ENCODE data around the gene CACNA1A. TPM values are rescaled to one million over a fixed set of nuclear protein-coding genes. Genes with fewer than 3 reads are reported as not detected.
"Not testable (repeated sequence)": the region's sequence is repeated elsewhere in the genome, so short reads cannot be mapped to it uniquely, and the experiment has no call there.

CACNA1A gene
- total and polyA plus RNA-seq, 3 experiments from 2014 or later, result 0.20 to 0.42 TPM; not detected in 1

- H3K4me3 ChIP-seq (ENCODE audit: low read length); H3K36me3 ChIP-seq (ENCODE audit: insufficient read depth, low read length); DNase-seq; H3K9me3 Mint-ChIP-seq; H3K27ac ChIP-seq (ENCODE audit: low read depth, low read length); H3K27me3 Mint-ChIP-seq; H3K4me3 Mint-ChIP-seq; H3K9me3 ChIP-seq (ENCODE audit: low read length); POLR2A ChIA-PET; H3K27me3 ChIP-seq (ENCODE audit: insufficient read depth, low read length, poor library complexity, severe bottlenecking); H3K36me3 Mint-ChIP-seq: not testable (repeated sequence)
- CTCF ChIA-PET, result interaction anchor here (1.0 to 5.4 kb wide), 3 partner anchors 16 to 28 kb away, joined by 3 to 37 read pairs (median 4); no protein-coding TSS in a partner anchor
- peak overlapping the region in 1 of 8 donors; percentile 57 for H3K27ac Mint-ChIP-seq
- H3K4me1 Mint-ChIP-seq, result peaks cover 19 to 46% (median 25%) of the 10 kb centered on the region in 3 donors
- peaks cover 35% of the 10 kb centered on the region for H3K4me1 ChIP-seq (ENCODE audit: insufficient read depth, low read length)
Measured at GRCh38 chr19:13178291-13178690, 328.0 kb downstream of the CACNA1A start.

GRCh38 chr19:13177584-13177983, 328.7 kb downstream of the CACNA1A start:
- peaks cover 26 to 53% (median 32%) of the 10 kb centered on the region in 3 donors for H3K4me1 Mint-ChIP-seq
- H3K9me3 Mint-ChIP-seq; H3K27me3 ChIP-seq (ENCODE audit: insufficient read depth, low read length, poor library complexity, severe bottlenecking); DNase-seq; H3K36me3 Mint-ChIP-seq; H3K4me3 Mint-ChIP-seq; H3K9me3 ChIP-seq (ENCODE audit: low read length); H3K27me3 Mint-ChIP-seq; H3K4me3 ChIP-seq (ENCODE audit: low read length); H3K27ac ChIP-seq (ENCODE audit: low read depth, low read length); H3K36me3 ChIP-seq (ENCODE audit: insufficient read depth, low read length); H3K27ac Mint-ChIP-seq: not testable (repeated sequence)
- ChIA-PET CTCF (interaction anchor here (1.0 to 5.4 kb wide), 2 partner anchors 17 to 22 kb away, joined by 4 to 37 read pairs; no protein-coding TSS in a partner anchor), POLR2A (interaction anchor here (0.7 kb wide), 1 partner anchor 14 kb away, joined by 5 read pairs; no protein-coding TSS in a partner anchor)
- peaks cover 42% of the 10 kb centered on the region for H3K4me1 ChIP-seq (ENCODE audit: insufficient read depth, low read length)

- CTCF ChIA-PET, result interaction anchor here (1.0 to 5.4 kb wide), 4 partner anchors 13 to 21 kb away, joined by 3 to 37 read pairs (median 4); no protein-coding TSS in a partner anchor
- no peak overlapping the region for H3K27ac ChIP-seq (ENCODE audit: low read depth, low read length)
- H3K27me3 ChIP-seq (ENCODE audit: insufficient read depth, low read length, poor library complexity, severe bottlenecking), result no peaks in the 10 kb centered on the region
- no peaks in the 10 kb centered on the region for H3K36me3 Mint-ChIP-seq
- POLR2A ChIA-PET, result interaction anchor here (0.7 to 1.4 kb wide), 3 partner anchors 13 to 810 kb away, joined by 4 to 7 read pairs (median 5); no protein-coding TSS in a partner anchor
- DNase-seq, result no peak
- peaks cover 29 to 55% (median 33%) of the 10 kb centered on the region in 3 donors for H3K4me1 Mint-ChIP-seq
- no peaks in the 10 kb centered on the region for H3K27me3 Mint-ChIP-seq
- no peak overlapping the region for H3K4me3 Mint-ChIP-seq
- H3K9me3 Mint-ChIP-seq, result no peaks in the 10 kb centered on the region
- peaks cover 47% of the 10 kb centered on the region for H3K4me1 ChIP-seq (ENCODE audit: insufficient read depth, low read length)
- H3K9me3 ChIP-seq (ENCODE audit: low read length), result no peaks in the 10 kb centered on the region
- peak overlapping the region in 3 of 8 donors; percentile 14 to 39 (median 38) for H3K27ac Mint-ChIP-seq
- no peaks in the 10 kb centered on the region for H3K36me3 ChIP-seq (ENCODE audit: insufficient read depth, low read length)
- H3K4me3 ChIP-seq (ENCODE audit: low read length), result no peak overlapping the region
Measured at GRCh38 chr19:13176345-13176744, 329.9 kb downstream of the CACNA1A start.

- Mint-ChIP-seq H3K9me3 (no peaks in the 10 kb centered on the region), H3K27me3 (no peaks in the 10 kb centered on the region), H3K27ac (peak overlapping the region; percentile 86 to 98 (median 96)), H3K4me3 (peak overlapping the region; percentile 18 to 89 (median 86)), H3K36me3 (no peaks in the 10 kb centered on the region), H3K4me1 (peaks cover 46 to 65% (median 49%) of the 10 kb centered on the region in 3 donors)
- peak overlapping the region; percentile 39 for H3K27ac ChIP-seq (ENCODE audit: low read depth, low read length)
- ChIA-PET CTCF (interaction anchor here (0.6 to 1.2 kb wide), 4 partner anchors 9 to 22 kb away, joined by 3 to 5 read pairs (median 4); no protein-coding TSS in a partner anchor), POLR2A (interaction anchor here (0.7 to 6.2 kb wide), 4 partner anchors 9 to 21 kb away, joined by 4 to 27 read pairs (median 10); no protein-coding TSS in a partner anchor)
- peaks cover 57% of the 10 kb centered on the region for H3K4me1 ChIP-seq (ENCODE audit: insufficient read depth, low read length)
- no peak for DNase-seq
- no peaks in the 10 kb centered on the region for H3K27me3 ChIP-seq (ENCODE audit: insufficient read depth, low read length, poor library complexity, severe bottlenecking)
- no peaks in the 10 kb centered on the region for H3K9me3 ChIP-seq (ENCODE audit: low read length)
- no peaks in the 10 kb centered on the region for H3K36me3 ChIP-seq (ENCODE audit: insufficient read depth, low read length)
- H3K4me3 ChIP-seq (ENCODE audit: low read length), result no peak overlapping the region
Measured at GRCh38 chr19:13173139-13173737, 333.0 kb downstream of the CACNA1A start.

- Histone ChIP-seq H3K27me3 (ENCODE audit: insufficient read depth, low read length, poor library complexity, severe bottlenecking) (no peaks in the 10 kb centered on the region), H3K4me3 (ENCODE audit: low read length) (peak overlapping the region; percentile 51), H3K36me3 (ENCODE audit: insufficient read depth, low read length) (no peaks in the 10 kb centered on the region), H3K9me3 (ENCODE audit: low read length) (no peaks in the 10 kb centered on the region), H3K4me1 (ENCODE audit: insufficient read depth, low read length) (peaks cover 63% of the 10 kb centered on the region), H3K27ac (ENCODE audit: low read depth, low read length) (peak overlapping the region; percentile 39)
- peak; percentile 64 to 91 (median 68) for DNase-seq
- ChIA-PET CTCF (interaction anchor here (0.9 to 1.2 kb wide), 3 partner anchors 10 to 23 kb away, joined by 3 to 5 read pairs (median 5); no protein-coding TSS in a partner anchor), POLR2A (interaction anchor here (1.6 to 6.2 kb wide), 3 partner anchors 10 to 20 kb away, joined by 4 to 27 read pairs (median 16); no protein-coding TSS in a partner anchor)
- Mint-ChIP-seq H3K27me3 (no peaks in the 10 kb centered on the region), H3K27ac (peak overlapping the region; percentile 95 to 98 (median 97)), H3K4me1 (peaks cover 49 to 67% (median 54%) of the 10 kb centered on the region in 3 donors), H3K36me3 (peaks cover 0 to 2% (median 0%) of the 10 kb centered on the region in 3 donors), H3K9me3 (no peaks in the 10 kb centered on the region), H3K4me3 (peak overlapping the region; percentile 82 to 92 (median 87))
Measured at GRCh38 chr19:13172346-13173138, 333.7 kb downstream of the CACNA1A start.

GRCh38 chr19:13171146-13171545, 335.1 kb downstream of the CACNA1A start:
- Histone ChIP-seq H3K9me3 (ENCODE audit: low read length) (no peaks in the 10 kb centered on the region), H3K27me3 (ENCODE audit: insufficient read depth, low read length, poor library complexity, severe bottlenecking) (no peaks in the 10 kb centered on the region), H3K36me3 (ENCODE audit: insufficient read depth, low read length) (no peaks in the 10 kb centered on the region), H3K4me1 (ENCODE audit: insufficient read depth, low read length) (peaks cover 77% of the 10 kb centered on the region), H3K27ac (ENCODE audit: low read depth, low read length) (no peak overlapping the region), H3K4me3 (ENCODE audit: low read length) (no peak overlapping the region)
- Mint-ChIP-seq H3K27me3 (peaks cover 0 to 3% of the 10 kb centered on the region in 2 donors), H3K27ac (peak overlapping the region; percentile 67 to 98 (median 91)), H3K36me3 (peaks cover 0 to 2% (median 0%) of the 10 kb centered on the region in 3 donors), H3K4me3 (peak overlapping the region in 6 of 7 donors; percentile 9 to 88 (median 64)), H3K4me1 (peaks cover 57 to 76% (median 68%) of the 10 kb centered on the region in 3 donors), H3K9me3 (no peaks in the 10 kb centered on the region)
- ChIA-PET POLR2A (interaction anchor here (2.4 to 9.0 kb wide), 3 partner anchors 11 to 19 kb away, joined by 10 to 129 read pairs (median 27); no protein-coding TSS in a partner anchor), CTCF (interaction anchor here (1.1 to 5.8 kb wide), 5 partner anchors 10 to 24 kb away, joined by 3 to 44 read pairs (median 3); partner anchors contain the start of genes IER2 and STX10)
- no peak for DNase-seq

- H3K27ac Mint-ChIP-seq, result peak overlapping the region; percentile 77 to 99 (median 98)
- H3K4me1 Mint-ChIP-seq, result peaks cover 63 to 87% (median 82%) of the 10 kb centered on the region in 3 donors
- H3K36me3 Mint-ChIP-seq, result peaks cover 0 to 2% (median 0%) of the 10 kb centered on the region in 3 donors
- Histone ChIP-seq H3K36me3 (ENCODE audit: insufficient read depth, low read length) (no peaks in the 10 kb centered on the region), H3K27ac (ENCODE audit: low read depth, low read length) (no peak overlapping the region), H3K27me3 (ENCODE audit: insufficient read depth, low read length, poor library complexity, severe bottlenecking) (no peaks in the 10 kb centered on the region), H3K9me3 (ENCODE audit: low read length) (no peaks in the 10 kb centered on the region), H3K4me1 (ENCODE audit: insufficient read depth, low read length) (peaks cover 91% of the 10 kb centered on the region), H3K4me3 (ENCODE audit: low read length) (no peak overlapping the region)
- ChIA-PET CTCF (interaction anchor here (0.8 to 8.4 kb wide), 8 partner anchors 12 to 204 kb away, joined by 3 to 73 read pairs (median 4); partner anchors contain the start of genes IER2 and STX10), POLR2A (interaction anchor here (2.4 to 9.0 kb wide), 3 partner anchors 12 to 17 kb away, joined by 10 to 129 read pairs (median 27); no protein-coding TSS in a partner anchor)
- DNase-seq, result no peak
- H3K27me3 Mint-ChIP-seq, result peaks cover 0 to 3% of the 10 kb centered on the region in 2 donors
- no peaks in the 10 kb centered on the region for H3K9me3 Mint-ChIP-seq
- H3K4me3 Mint-ChIP-seq, result peak overlapping the region in 6 of 7 donors; percentile 47 to 95 (median 65)
Measured at GRCh38 chr19:13169769-13170168, 336.5 kb downstream of the CACNA1A start.
